HCT116 (cell line): Measurements from ENCODE around the gene P3H3. TPM values are rescaled to one million over a fixed set of nuclear protein-coding genes. Genes with fewer than 3 reads are reported as not detected.

Source experiments
- ATAC-seq: fragments of 200-7000 bp; cut with Tn5 transposase; 2 replicates; pipeline ENCODE4 v1.9.1; 2020; ENCODE audit warnings: mild to moderate bottlenecking, moderate library complexity
- BruUV-seq: library from RNA; stranded (reverse); fragments of 400-500 nt; replicated peaks from 2 replicates; lab custom pipeline; 2021; lab: Mats Ljungman, UMichigan
- CTCF ChIA-PET: fragments of 300-600 bp; sonication (Branson Sonifier 250); formaldehyde crosslinking; loops from one replicate; lab custom pipeline; 2021; ENCODE audit warnings: antibody characterized with exemption; lab: Charles Lee
- POLR2A ChIA-PET: fragments of 300-600, 350-600 bp; sonication (Branson Sonifier 250); formaldehyde crosslinking; loops from one replicate; lab custom pipeline; 2021; ENCODE audit warnings: antibody characterized with exemption; lab: Charles Lee
- RAD21 ChIA-PET, 2 experiments: fragments of 300-600 bp; sonication (Branson Sonifier 250); formaldehyde crosslinking; loops; one replicate each; lab custom pipeline; 2023; ENCODE audit warnings: low total read pairs in 2 of 2; ENCODE audit not compliant: uncharacterized antibody in 2 of 2, unreplicated experiment in 2 of 2, low non-redundant PET in 1 of 2; lab: Charles Lee
- DNase-seq: peaks from one replicate; pipeline ENCODE4 v3.0.0-alpha.2; 2010; ENCODE audit warnings: low read depth, low spot score
- H2AFZ ChIP-seq: fragments of 200-600 bp; shearing (Covaris generic), sonication (generic); 2 replicates; pipeline ENCODE4 v1.6.1; 2017; ENCODE audit warnings: low read depth, mixed run types, mixed read lengths, antibody characterized with exemption, low read length; ENCODE audit not compliant: poor library complexity, severe bottlenecking
- H3K27ac ChIP-seq: 2 replicates; pipeline ENCODE4 v1.5.1; 2012; ENCODE audit warnings: low read depth, low read length
- H3K27me3 ChIP-seq: fragments of 200-600 bp; sonication (generic); 2 replicates; pipeline ENCODE4 v1.6.1; 2016; ENCODE audit warnings: mixed run types, low read length, mixed read lengths; ENCODE audit not compliant: insufficient read depth
- H3K36me3 ChIP-seq, 2 experiments: fragments of 200-500 bp in 1 of 2; fragments of 200-600 bp in 1 of 2; sonication (Bioruptor generic) in 1 of 2; sonication (generic) in 1 of 2; 2 replicates each; pipeline versions ENCODE4 v1.5.1 to v1.6.1; 2014 to 2016; ENCODE audit warnings: low read length in 2 of 2, inconsistent platforms in 1 of 2, mixed read lengths in 1 of 2, mixed run types in 1 of 2; ENCODE audit not compliant: insufficient read depth in 2 of 2, control insufficient read depth in 1 of 2
- H3K4me1 ChIP-seq, 2 experiments: fragments of 200-600 bp in 1 of 2; sonication (generic) in 1 of 2; 2 replicates each; pipeline versions ENCODE4 v1.5.1 to v1.6.1; 2012 to 2017; ENCODE audit warnings: low read length in 2 of 2, inconsistent platforms in 1 of 2, mild to moderate bottlenecking in 1 of 2, mixed read lengths in 1 of 2, mixed run types in 1 of 2, moderate library complexity in 1 of 2; ENCODE audit not compliant: insufficient read depth in 2 of 2, control insufficient read depth in 1 of 2
- H3K4me2 ChIP-seq: fragments of 200-600 bp; sonication (generic); 2 replicates; pipeline ENCODE4 v1.6.1; 2017; ENCODE audit warnings: mixed run types, low read length, mixed read lengths
- H3K4me3 ChIP-seq, 2 experiments: fragments of 200-600 bp in 1 of 2; sonication (generic) in 1 of 2; replicated peaks in 1 of 2; 2 replicates each; pipeline ENCODE4 v1.5.1; 2011 to 2016; ENCODE audit warnings: low read length in 2 of 2, control low read depth in 1 of 2, low read depth in 1 of 2, mild to moderate bottlenecking in 1 of 2, mixed read lengths in 1 of 2, mixed run types in 1 of 2
- H3K79me2 ChIP-seq: fragments of 200-600 bp; sonication (generic); 2 replicates; pipeline ENCODE4 v1.6.1; 2017; ENCODE audit warnings: mild to moderate bottlenecking, mixed run types, low read length, moderate library complexity, mixed read lengths; ENCODE audit not compliant: insufficient read depth
- H3K9ac ChIP-seq: fragments of 200-600 bp; sonication (generic); 2 replicates; pipeline ENCODE4 v1.6.1; 2016; ENCODE audit warnings: low read length, mixed read lengths
- H3K9me2 ChIP-seq: fragments of 200-600 bp; sonication (generic), shearing (Covaris generic); 2 replicates; pipeline ENCODE4 v1.6.1; 2017; ENCODE audit warnings: mixed run types, mild to moderate bottlenecking, moderate library complexity; ENCODE audit not compliant: insufficient read depth
- H3K9me3 ChIP-seq, 2 experiments: fragments of 200-500 bp in 1 of 2; fragments of 200-600 bp in 1 of 2; sonication (Bioruptor generic) in 1 of 2; sonication (generic) in 1 of 2; 2 replicates each; pipeline ENCODE4 v1.6.1; 2014 to 2017; ENCODE audit warnings: low read length in 2 of 2, mixed read lengths in 2 of 2, inconsistent platforms in 1 of 2, low read depth in 1 of 2, mild to moderate bottlenecking in 1 of 2, mixed run types in 1 of 2, moderate library complexity in 1 of 2; ENCODE audit not compliant: control insufficient read depth in 1 of 2, insufficient read depth in 1 of 2
- H4K20me1 ChIP-seq: fragments of 200-600 bp; sonication (generic), shearing (Covaris generic); 2 replicates; pipeline ENCODE4 v1.6.1; 2017; ENCODE audit warnings: mixed run types, mild to moderate bottlenecking, moderate library complexity; ENCODE audit not compliant: insufficient read depth
- CEBPB ChIP-seq: IDR thresholded peaks from 2 replicates; pipeline ENCODE4 v1.6.1; 2012; ENCODE audit warnings: low read depth
- POLR2A ChIP-seq: IDR thresholded peaks from 2 replicates; pipeline ENCODE4 v1.7.0; 2011; ENCODE audit warnings: borderline replicate concordance; ENCODE audit not compliant: insufficient read depth, insufficient read length; ENCODE audit errors: extremely low read depth
- POLR2AphosphoS5 ChIP-seq: IDR thresholded peaks from 2 replicates; pipeline ENCODE4 v1.6.1; 2011; ENCODE audit warnings: mild to moderate bottlenecking, low read depth, low read length, moderate library complexity
- RAD21 ChIP-seq: IDR thresholded peaks from 2 replicates; pipeline ENCODE4 v1.6.1; 2012; ENCODE audit warnings: low read depth, mild to moderate bottlenecking
- SP1 ChIP-seq: IDR thresholded peaks from 2 replicates; pipeline ENCODE4 v1.6.1; 2012; ENCODE audit warnings: low read depth
- TCF7L2 ChIP-seq: IDR thresholded peaks from 2 replicates; pipeline ENCODE4 v1.7.0; 2011; ENCODE audit warnings: borderline replicate concordance, inconsistent platforms; ENCODE audit not compliant: insufficient read depth, insufficient read length; ENCODE audit errors: extremely low read depth
- YY1 ChIP-seq: IDR thresholded peaks from 2 replicates; pipeline ENCODE4 v1.6.1; 2011; ENCODE audit warnings: low read length, low read depth, moderate library complexity, mild to moderate bottlenecking; ENCODE audit not compliant: insufficient replicate concordance; ENCODE audit errors: extremely low read depth
- ZFX ChIP-seq: fragments of 450-650 bp; IDR thresholded peaks from 2 replicates; pipeline ENCODE4 v1.6.1; 2017
- intact Hi-C: fragments of 100-400 bp; cut with micrococcal nuclease; formaldehyde crosslinking; loops from 2 replicates; pipeline ENCODE4 v1.10.0; 2022
- total RNA-seq: library from RNA; stranded (reverse); gene quantifications from one replicate; pipeline ENCODE4 v1.2.1, GENCODE V29; 2021; ENCODE audit not compliant: unreplicated experiment
- TF ChIP-seq, protein P1 (sequence below): IDR thresholded peaks from 2 replicates; pipeline ENCODE4 v1.6.1; 2011; ENCODE audit warnings: mild to moderate bottlenecking, low read length, moderate library complexity; ENCODE audit not compliant: insufficient replicate concordance; ENCODE audit errors: extremely low read depth
- TF ChIP-seq, protein P2 (sequence below), 3 experiments: fragments of 200-600 bp in 1 of 3; sonication (generic) in 1 of 3; IDR thresholded peaks in 2 of 3; conservative IDR thresholded peaks in 1 of 3; 2 replicates each; pipeline ENCODE4 v1.5.1; 2012 to 2017; ENCODE audit warnings: low read depth in 2 of 3, low read length in 2 of 3, antibody characterized with exemption in 1 of 3, borderline replicate concordance in 1 of 3, control low read depth in 1 of 3, mild to moderate bottlenecking in 1 of 3, mixed read lengths in 1 of 3, mixed run types in 1 of 3, moderate library complexity in 1 of 3; ENCODE audit not compliant: insufficient read depth in 1 of 3
- TF ChIP-seq, protein P3 (sequence below): IDR thresholded peaks from 2 replicates; pipeline ENCODE4 v1.6.1; 2012

P3H3 gene
- total RNA-seq, 1 experiment from 2014 or later: 32.2 TPM

DNA sequence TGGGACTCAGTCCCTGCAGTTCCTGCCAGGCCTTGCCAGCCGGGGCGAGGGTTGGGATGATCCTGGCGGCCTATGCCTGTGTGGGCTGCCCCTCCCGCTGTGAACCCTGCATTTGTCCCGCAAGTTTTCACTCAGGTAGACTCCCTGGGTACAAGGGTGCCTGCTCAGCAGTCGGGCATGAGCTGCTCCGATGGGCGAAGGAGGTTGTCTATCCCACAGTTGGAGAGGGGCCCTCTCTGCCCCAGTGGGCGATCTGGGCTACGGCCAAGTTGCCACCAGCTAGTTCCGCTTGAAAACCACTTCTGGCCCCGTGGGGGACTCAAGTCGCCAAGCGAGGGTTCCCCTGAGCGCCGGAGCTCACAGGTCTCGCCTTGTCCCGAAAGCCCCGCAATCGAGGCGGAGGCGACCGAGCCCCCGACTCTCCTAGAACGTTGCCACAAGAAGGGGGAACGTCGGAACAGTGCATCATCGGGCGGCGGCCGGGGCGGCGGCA, 38.8 kb downstream of the P3H3 start (continued):
- TF ChIP-seq CEBPB (no peak), SP1 (no peak), TCF7L2 (no peak)
- TF ChIP-seq, protein P1, sequence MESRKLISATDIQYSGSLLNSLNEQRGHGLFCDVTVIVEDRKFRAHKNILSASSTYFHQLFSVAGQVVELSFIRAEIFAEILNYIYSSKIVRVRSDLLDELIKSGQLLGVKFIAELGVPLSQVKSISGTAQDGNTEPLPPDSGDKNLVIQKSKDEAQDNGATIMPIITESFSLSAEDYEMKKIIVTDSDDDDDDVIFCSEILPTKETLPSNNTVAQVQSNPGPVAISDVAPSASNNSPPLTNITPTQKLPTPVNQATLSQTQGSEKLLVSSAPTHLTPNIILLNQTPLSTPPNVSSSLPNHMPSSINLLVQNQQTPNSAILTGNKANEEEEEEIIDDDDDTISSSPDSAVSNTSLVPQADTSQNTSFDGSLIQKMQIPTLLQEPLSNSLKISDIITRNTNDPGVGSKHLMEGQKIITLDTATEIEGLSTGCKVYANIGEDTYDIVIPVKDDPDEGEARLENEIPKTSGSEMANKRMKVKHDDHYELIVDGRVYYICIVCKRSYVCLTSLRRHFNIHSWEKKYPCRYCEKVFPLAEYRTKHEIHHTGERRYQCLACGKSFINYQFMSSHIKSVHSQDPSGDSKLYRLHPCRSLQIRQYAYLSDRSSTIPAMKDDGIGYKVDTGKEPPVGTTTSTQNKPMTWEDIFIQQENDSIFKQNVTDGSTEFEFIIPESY: no peak

DNA sequence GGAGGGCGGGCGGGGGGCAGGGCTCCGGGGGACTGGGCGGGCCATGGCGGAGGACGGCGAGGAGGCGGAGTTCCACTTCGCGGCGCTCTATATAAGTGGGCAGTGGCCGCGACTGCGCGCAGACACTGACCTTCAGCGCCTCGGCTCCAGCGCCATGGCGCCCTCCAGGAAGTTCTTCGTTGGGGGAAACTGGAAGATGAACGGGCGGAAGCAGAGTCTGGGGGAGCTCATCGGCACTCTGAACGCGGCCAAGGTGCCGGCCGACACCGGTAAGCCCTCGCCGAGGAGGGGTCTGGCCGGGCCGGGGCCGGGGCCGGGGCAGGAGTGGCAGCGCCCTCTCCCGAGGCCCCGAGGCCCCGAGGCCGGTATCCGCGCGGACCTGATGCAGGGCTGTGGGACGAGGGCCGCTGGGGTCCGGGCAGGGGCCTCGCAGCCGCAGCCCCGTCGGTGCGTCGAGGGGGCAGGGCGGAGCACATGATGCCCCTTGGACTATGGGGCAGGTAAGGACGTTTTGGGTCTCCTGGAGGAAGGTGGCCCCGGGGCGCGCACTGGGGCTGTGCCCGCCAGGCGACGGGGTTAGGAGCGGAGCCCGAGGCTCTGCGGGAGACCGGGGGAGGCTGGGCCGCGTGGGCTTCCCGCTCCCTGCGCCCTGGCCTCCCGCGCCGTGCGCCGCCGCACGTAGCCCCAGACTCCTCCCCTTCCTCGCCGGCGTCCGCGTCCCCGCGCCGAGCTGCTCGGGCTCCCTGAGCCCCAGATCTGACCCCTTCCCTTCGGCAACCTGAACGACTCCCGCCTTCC, 39.4 kb downstream of the P3H3 start, which contains the start of gene TPI1:
Gene TPI1 (plus strand): TSS at position 119 of the 798 bp plus-strand sequence. CDS start 36 bp downstream, at position 155.
- POLR2A ChIA-PET: interaction anchor here (0.6 to 10.9 kb wide), 19 partner anchors 9 to 1911 kb away, joined by 3 to 186 read pairs (median 7); partner anchors contain the start of genes C12orf57, CDCA3, COPS7A and MLF2
- Histone ChIP-seq H3K4me2 (peak within 1 kb of the TSS; percentile 92), H3K9ac (peak within 1 kb of the TSS; percentile 99), H2AFZ (no peak within 1 kb of the TSS), H4K20me1 (peaks cover 12% of the 10 kb centered on the region; the same call in 1 of the 2 replicates), H3K79me2 (peaks cover 53% of the 10 kb centered on the region), H3K4me3 (peak within 1 kb of the TSS; percentile 97 to 99)
- no TSS peak for BruUV-seq
- intact Hi-C loops: no loop called here
- ATAC-seq: peak; percentile 73
- peak; percentile 79 for TF ChIP-seq YY1
- TF ChIP-seq CEBPB: no peak
- TF ChIP-seq ZFX: peak; percentile 88; the same call in 1 of the 2 replicates
- TF ChIP-seq, protein P2, sequence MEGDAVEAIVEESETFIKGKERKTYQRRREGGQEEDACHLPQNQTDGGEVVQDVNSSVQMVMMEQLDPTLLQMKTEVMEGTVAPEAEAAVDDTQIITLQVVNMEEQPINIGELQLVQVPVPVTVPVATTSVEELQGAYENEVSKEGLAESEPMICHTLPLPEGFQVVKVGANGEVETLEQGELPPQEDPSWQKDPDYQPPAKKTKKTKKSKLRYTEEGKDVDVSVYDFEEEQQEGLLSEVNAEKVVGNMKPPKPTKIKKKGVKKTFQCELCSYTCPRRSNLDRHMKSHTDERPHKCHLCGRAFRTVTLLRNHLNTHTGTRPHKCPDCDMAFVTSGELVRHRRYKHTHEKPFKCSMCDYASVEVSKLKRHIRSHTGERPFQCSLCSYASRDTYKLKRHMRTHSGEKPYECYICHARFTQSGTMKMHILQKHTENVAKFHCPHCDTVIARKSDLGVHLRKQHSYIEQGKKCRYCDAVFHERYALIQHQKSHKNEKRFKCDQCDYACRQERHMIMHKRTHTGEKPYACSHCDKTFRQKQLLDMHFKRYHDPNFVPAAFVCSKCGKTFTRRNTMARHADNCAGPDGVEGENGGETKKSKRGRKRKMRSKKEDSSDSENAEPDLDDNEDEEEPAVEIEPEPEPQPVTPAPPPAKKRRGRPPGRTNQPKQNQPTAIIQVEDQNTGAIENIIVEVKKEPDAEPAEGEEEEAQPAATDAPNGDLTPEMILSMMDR (IDR thresholded peaks at IDR 0.05 in 2 of 3, conservative IDR thresholded peaks at IDR 0.05 in 1 of 3; ENCODE audit: borderline replicate concordance in 1 of 3, insufficient read depth in 1 of 3, low read depth in 2 of 3, low read length in 2 of 3): no peak
- no peak for TF ChIP-seq SP1
- TF ChIP-seq, protein P3, sequence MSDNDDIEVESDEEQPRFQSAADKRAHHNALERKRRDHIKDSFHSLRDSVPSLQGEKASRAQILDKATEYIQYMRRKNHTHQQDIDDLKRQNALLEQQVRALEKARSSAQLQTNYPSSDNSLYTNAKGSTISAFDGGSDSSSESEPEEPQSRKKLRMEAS: no peak
- peak; percentile 99 for TF ChIP-seq POLR2A
- no peak for TF ChIP-seq RAD21
- TF ChIP-seq POLR2AphosphoS5: peak; percentile 99
- TF ChIP-seq, all 23 proteins: peak for 4
- Histone ChIP-seq H3K27ac (peak within 1 kb of the TSS; percentile 96), H3K9me2 (no peaks in the 10 kb centered on the region), H3K36me3 (peaks cover 21 to 47% of the 10 kb centered on the region in 2 experiments; a peak in 3 of 4 replicates), H3K4me1 (peaks cover 33 to 61% of the 10 kb centered on the region in 2 experiments), H3K27me3 (no peaks in the 10 kb centered on the region), H3K9me3 (no peaks in the 10 kb centered on the region)
- no peak for DNase-seq
- RAD21 ChIA-PET: interaction anchor here in 1 of 2 experiments (0.5 to 0.6 kb wide), 2 partner anchors 80 to 291 kb away, joined by 4 read pairs; no protein-coding TSS in a partner anchor
- CTCF ChIA-PET: interaction anchor here (1.0 to 2.9 kb wide), 3 partner anchors 16 to 245 kb away, joined by 3 to 26 read pairs (median 7); partner anchors contain the start of genes CDCA3, MLF2 and USP5
